HEK293 (cell line): ENCODE results near the gene PCDH9.
A peak's percentile ranks its signal among the peaks of the same experiment; 100 is the strongest.

ENCODE experiments used
- CTCF ChIA-PET: fragments of 350-600 bp; formaldehyde crosslinking; extraction: SDS; loops from one replicate; lab custom pipeline; 2021; ENCODE audit warnings: antibody characterized with exemption; lab: Yijun Ruan, JAX
- POLR2A ChIA-PET: fragments of 300-600 bp; formaldehyde crosslinking; extraction: SDS; loops from one replicate; lab custom pipeline; 2020; ENCODE audit warnings: antibody characterized with exemption, inconsistent platforms; lab: Yijun Ruan, JAX
- H3K27ac ChIP-seq: fragments of 200-500 bp; sonication (Bioruptor generic); 2 replicates; pipeline ENCODE4 v1.5.1; 2014; ENCODE audit warnings: low read depth, low read length, control low read depth, inconsistent platforms; ENCODE audit errors: extremely low read depth
- H3K36me3 ChIP-seq, 2 experiments: fragments of 200-500 bp in 1 of 2; sonication (Bioruptor generic) in 1 of 2; 1 replicate in 1 of 2; 2 replicates in 1 of 2; pipeline ENCODE4 v1.5.1; 2014 to 2017; ENCODE audit warnings: inconsistent platforms in 2 of 2, low read length in 2 of 2; ENCODE audit not compliant: control insufficient read depth in 2 of 2, insufficient read depth in 1 of 2
- H3K4me1 ChIP-seq: fragments of 200-500 bp; sonication (Bioruptor generic); 2 replicates; pipeline ENCODE4 v1.5.1; 2014; ENCODE audit warnings: mild to moderate bottlenecking, low read length, inconsistent platforms; ENCODE audit not compliant: control insufficient read depth, insufficient read depth
- H3K4me3 ChIP-seq: 2 replicates; pipeline ENCODE4 v1.5.1; 2011; ENCODE audit warnings: low read depth, mild to moderate bottlenecking, control low read depth, low read length, moderate library complexity
- H3K9me3 ChIP-seq: fragments of 200-500 bp; sonication (Bioruptor generic); 2 replicates; pipeline ENCODE4 v1.5.1; 2014; ENCODE audit warnings: low read depth, low read length, inconsistent platforms; ENCODE audit not compliant: control insufficient read depth, insufficient read depth
- BCL6B ChIP-seq: fragments of 450-650 bp; formaldehyde crosslinking; IDR thresholded peaks from 2 replicates; pipeline ENCODE4 v1.5.1; 2017; ENCODE audit warnings: missing biosample characterization, missing genetic modification characterization
- GLIS1 ChIP-seq: fragments of 450-650 bp; formaldehyde crosslinking; IDR thresholded peaks from 2 replicates; pipeline ENCODE4 v1.5.1; 2016; ENCODE audit warnings: missing biosample characterization, missing genetic modification characterization
- OVOL3 ChIP-seq: fragments of 450-650 bp; formaldehyde crosslinking; IDR thresholded peaks from 2 replicates; pipeline ENCODE4 v1.5.1; 2016; ENCODE audit warnings: missing biosample characterization, missing genetic modification characterization
- PRDM1 ChIP-seq: fragments of 450-650 bp; formaldehyde crosslinking; IDR thresholded peaks from 2 replicates; pipeline ENCODE4; 2016; ENCODE audit warnings: missing biosample characterization, missing genetic modification characterization
- PRDM10 ChIP-seq: fragments of 450-650 bp; formaldehyde crosslinking; IDR thresholded peaks from 2 replicates; pipeline ENCODE4 v1.5.1; 2016; ENCODE audit warnings: missing biosample characterization, missing genetic modification characterization
- SP7 ChIP-seq: fragments of 450-650 bp; formaldehyde crosslinking; IDR thresholded peaks from 2 replicates; pipeline ENCODE4 v1.5.1; 2016; ENCODE audit warnings: missing biosample characterization, missing genetic modification characterization
- TRIM28 ChIP-seq: IDR thresholded peaks from 2 replicates; pipeline ENCODE4 v1.6.1; 2011; ENCODE audit warnings: low read length, control low read depth, borderline replicate concordance
- WT1 ChIP-seq: fragments of 450-650 bp; formaldehyde crosslinking; IDR thresholded peaks from 2 replicates; pipeline ENCODE4 v1.5.1; 2016; ENCODE audit warnings: missing biosample characterization, missing genetic modification characterization
- ZBTB8A ChIP-seq: fragments of 450-650 bp; formaldehyde crosslinking; IDR thresholded peaks from 2 replicates; pipeline ENCODE4 v1.5.1; 2016; ENCODE audit warnings: missing biosample characterization, missing genetic modification characterization
- ZEB2 ChIP-seq: fragments of 450-650 bp; formaldehyde crosslinking; IDR thresholded peaks from 2 replicates; pipeline ENCODE4 v1.5.1; 2016; ENCODE audit warnings: missing biosample characterization, missing genetic modification characterization
- ZFHX2 ChIP-seq: fragments of 450-650 bp; formaldehyde crosslinking; conservative IDR thresholded peaks from 2 replicates; pipeline ENCODE4 v1.5.1; 2016; ENCODE audit warnings: missing biosample characterization, missing genetic modification characterization
- ZNF18 ChIP-seq: fragments of 450-650 bp; formaldehyde crosslinking; IDR thresholded peaks from 2 replicates; pipeline ENCODE4 v1.5.1; 2016; ENCODE audit warnings: missing biosample characterization, missing genetic modification characterization
- ZNF211 ChIP-seq: fragments of 450-650 bp; formaldehyde crosslinking; IDR thresholded peaks from 2 replicates; pipeline ENCODE4 v1.5.1; 2016; ENCODE audit warnings: low read depth, missing biosample characterization, missing genetic modification characterization
- ZNF239 ChIP-seq: fragments of 450-650 bp; formaldehyde crosslinking; IDR thresholded peaks from 2 replicates; pipeline ENCODE4 v1.5.1; 2016; ENCODE audit warnings: missing biosample characterization, missing genetic modification characterization
- ZNF24 ChIP-seq: fragments of 450-650 bp; formaldehyde crosslinking; IDR thresholded peaks from 2 replicates; pipeline ENCODE4 v1.5.1; 2016; ENCODE audit warnings: missing biosample characterization, missing genetic modification characterization
- ZNF324 ChIP-seq: fragments of 450-650 bp; formaldehyde crosslinking; IDR thresholded peaks from 2 replicates; pipeline ENCODE4 v1.5.1; 2016; ENCODE audit warnings: missing biosample characterization, missing genetic modification characterization
- ZNF335 ChIP-seq: fragments of 450-650 bp; formaldehyde crosslinking; conservative IDR thresholded peaks from 2 replicates; pipeline ENCODE4 v1.5.1; 2016; ENCODE audit warnings: missing biosample characterization, missing genetic modification characterization
- ZNF366 ChIP-seq: fragments of 450-650 bp; formaldehyde crosslinking; conservative IDR thresholded peaks from 2 replicates; pipeline ENCODE4 v1.5.1; 2016; ENCODE audit warnings: missing biosample characterization, missing genetic modification characterization
- ZNF398 ChIP-seq: fragments of 450-650 bp; formaldehyde crosslinking; IDR thresholded peaks from 2 replicates; pipeline ENCODE4 v1.5.1; 2017; ENCODE audit warnings: missing biosample characterization, missing genetic modification characterization
- ZNF473 ChIP-seq: fragments of 450-650 bp; formaldehyde crosslinking; IDR thresholded peaks from 2 replicates; pipeline ENCODE4 v1.5.1; 2017; ENCODE audit warnings: missing biosample characterization, missing genetic modification characterization
- ZNF513 ChIP-seq: fragments of 450-650 bp; IDR thresholded peaks from 2 replicates; pipeline ENCODE4 v1.5.1; 2018; ENCODE audit warnings: missing biosample characterization, missing genetic modification characterization
- ZNF544 ChIP-seq: fragments of 450-650 bp; formaldehyde crosslinking; IDR thresholded peaks from 2 replicates; pipeline ENCODE4 v1.5.0; 2017; ENCODE audit warnings: missing biosample characterization, missing genetic modification characterization
- ZNF561 ChIP-seq: fragments of 450-650 bp; IDR thresholded peaks from 2 replicates; pipeline ENCODE4 v1.5.1; 2018; ENCODE audit warnings: missing biosample characterization, missing genetic modification characterization, borderline replicate concordance
- ZNF654 ChIP-seq: fragments of 450-650 bp; formaldehyde crosslinking; IDR thresholded peaks from 2 replicates; pipeline ENCODE4 v1.5.1; 2016; ENCODE audit warnings: low read depth, missing biosample characterization, missing genetic modification characterization
- ZNF660 ChIP-seq: fragments of 450-650 bp; IDR thresholded peaks from 2 replicates; pipeline ENCODE4 v1.5.1; 2018; ENCODE audit warnings: missing biosample characterization, mild to moderate bottlenecking, missing genetic modification characterization
- ZNF777 ChIP-seq: fragments of 450-650 bp; formaldehyde crosslinking; IDR thresholded peaks from 2 replicates; pipeline ENCODE4 v1.5.1; 2017; ENCODE audit warnings: missing biosample characterization, missing genetic modification characterization, borderline replicate concordance

Gene PCDH9

GRCh38 chr13:66927562-66927961 lies 302.6 kb downstream of the PCDH9 start (continued):
- TF ChIP-seq ZBTB8A (tag by site-specific recombination) (no peak), ZNF335 (peak; percentile 31; the same call in 1 of the 2 replicates), ZNF239 (tag by site-specific recombination) (no peak)

GRCh38 chr13:66926851-66927524 lies 303.1 kb downstream of the PCDH9 start:
- peak overlapping the region; percentile 3; the same call in 1 of the 2 replicates for H3K27ac ChIP-seq
- no peak overlapping the region for H3K4me3 ChIP-seq
- ChIA-PET CTCF (interaction anchor here (0.9 kb wide), 1 partner anchor 10 kb away, joined by 3 read pairs; no protein-coding TSS in a partner anchor), POLR2A (no interaction called here)
- no peaks in the 10 kb centered on the region for H3K36me3 ChIP-seq
- no peaks in the 10 kb centered on the region for H3K4me1 ChIP-seq
- no peaks in the 10 kb centered on the region for H3K9me3 ChIP-seq
- TF ChIP-seq ZNF211 (tag by site-specific recombination) (no peak), ZNF513 (tag by site-specific recombination) (peak; percentile 51), BCL6B (tag by site-specific recombination) (peak; percentile 6; the same call in 1 of the 2 replicates), SP7 (tag by site-specific recombination) (0 out of 2 replicates have a peak, but pooled peaks have one; percentile 2), ZFHX2 (tag by site-specific recombination) (peak; percentile 40; the same call in 1 of the 2 replicates), ZNF366 (peak; percentile 27; the same call in 1 of the 2 replicates), ZNF239 (tag by site-specific recombination) (no peak), TRIM28 (no peak; the same call in 1 of the 2 replicates), PRDM10 (tag by site-specific recombination) (peak; percentile 63; the same call in 1 of the 2 replicates), ZNF660 (tag by site-specific recombination) (peak; percentile 39; the same call in 1 of the 2 replicates), ZNF24 (tag by site-specific recombination) (peak; percentile 59), PRDM1 (tag by site-specific recombination) (0 out of 2 replicates have a peak, but pooled peaks have one; percentile 21), ZEB2 (tag by site-specific recombination) (0 out of 2 replicates have a peak, but pooled peaks have one; percentile 38), WT1 (tag by site-specific recombination) (peak; percentile 84), OVOL3 (tag by site-specific recombination) (no peak), ZNF777 (tag by site-specific recombination) (no peak), ZNF473 (tag by site-specific recombination) (no peak), ZNF654 (tag by site-specific recombination) (peak; percentile 22; the same call in 1 of the 2 replicates), ZNF324 (tag by site-specific recombination) (peak; percentile 44; the same call in 1 of the 2 replicates), ZNF18 (peak; percentile 81; the same call in 1 of the 2 replicates), GLIS1 (peak; percentile 22; the same call in 1 of the 2 replicates), ZNF561 (tag by site-specific recombination) (0 out of 2 replicates have a peak, but pooled peaks have one; percentile 42), ZNF398 (tag by site-specific recombination) (peak; percentile 68), ZNF544 (tag by site-specific recombination) (no peak)
